DND-41 (cell line): ENCODE results near the gene FBXW7.

Experiments used
- CTCF ChIP-seq: IDR thresholded peaks from 2 replicates; pipeline ENCODE4 v1.5.1; 2012; ENCODE audit warnings: borderline replicate concordance, low read length, moderate library complexity, mild to moderate bottlenecking; ENCODE audit not compliant: poor library complexity, severe bottlenecking; ENCODE audit errors: extremely low read depth
- EZH2 ChIP-seq: IDR thresholded peaks from 3 replicates; pipeline ENCODE4 v1.6.1; 2012; ENCODE audit warnings: borderline replicate concordance, low read depth, mild to moderate bottlenecking, moderate library complexity, low read length, inconsistent platforms; ENCODE audit not compliant: severe bottlenecking

- TF ChIP-seq CTCF (no peak), EZH2 (no peak)
Measured at GRCh38 chr4:152399246-152399645, 136.6 kb downstream of the FBXW7 start.
